ENCODE data around the gene SRSF9. TPM values are rescaled to one million over a fixed set of nuclear protein-coding genes. Genes with fewer than 3 reads are reported as not detected.
A peak's percentile ranks its signal among the peaks of the same experiment; 100 is the strongest.

Gene SRSF9
- polyA plus RNA-seq, 1 donor from 2014 or later: 289 TPM

DNA sequence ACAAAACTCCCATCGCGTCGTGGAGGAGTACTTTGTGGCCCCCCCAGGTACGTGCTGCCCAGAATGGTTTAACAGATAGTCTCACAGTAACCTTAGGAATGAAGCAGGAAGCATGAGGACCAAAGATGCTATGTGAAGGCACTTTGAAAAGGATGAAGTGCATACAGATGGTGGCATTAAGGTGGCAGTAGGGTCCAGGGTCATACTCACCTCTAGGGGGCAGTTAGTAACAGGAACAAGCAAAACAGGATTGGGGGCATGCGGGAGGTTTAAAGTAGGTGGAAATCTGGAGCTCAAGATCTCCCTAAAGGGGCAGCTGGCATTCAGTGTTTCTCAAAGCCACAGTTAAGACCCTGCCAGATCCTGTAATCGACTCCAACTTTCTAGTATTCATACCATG, 12.4 kb downstream of the SRSF9 start:
- Histone ChIP-seq H3K4me3 (ENCODE audit: low read length) (no peak overlapping the region), H4K20me1 (ENCODE audit: insufficient read depth) (no peaks in the 10 kb centered on the region), H3K36me3 (ENCODE audit: insufficient read depth, low read length) (no peaks in the 10 kb centered on the region), H2AFZ (ENCODE audit: low read depth, low read length) (no peak overlapping the region), H3K4me2 (ENCODE audit: low read length) (no peak overlapping the region), H3K79me2 (replicated peaks; ENCODE audit: insufficient read depth, low read length) (no peaks in the 10 kb centered on the region), H3K9me3 (ENCODE audit: low read length) (no peaks in the 10 kb centered on the region), H3K27ac (ENCODE audit: low read length) (no peak overlapping the region), H3K27me3 (ENCODE audit: insufficient read depth, low read depth, low read length) (no peaks in the 10 kb centered on the region), H3K9ac (ENCODE audit: low read length) (no peak overlapping the region), H3K9me2 (ENCODE audit: insufficient read depth, low read length) (no peaks in the 10 kb centered on the region), H3F3A (ENCODE audit: insufficient read depth, low read length, poor library complexity, severe bottlenecking) (no peaks in the 10 kb centered on the region)
- TF ChIP-seq, protein P1, sequence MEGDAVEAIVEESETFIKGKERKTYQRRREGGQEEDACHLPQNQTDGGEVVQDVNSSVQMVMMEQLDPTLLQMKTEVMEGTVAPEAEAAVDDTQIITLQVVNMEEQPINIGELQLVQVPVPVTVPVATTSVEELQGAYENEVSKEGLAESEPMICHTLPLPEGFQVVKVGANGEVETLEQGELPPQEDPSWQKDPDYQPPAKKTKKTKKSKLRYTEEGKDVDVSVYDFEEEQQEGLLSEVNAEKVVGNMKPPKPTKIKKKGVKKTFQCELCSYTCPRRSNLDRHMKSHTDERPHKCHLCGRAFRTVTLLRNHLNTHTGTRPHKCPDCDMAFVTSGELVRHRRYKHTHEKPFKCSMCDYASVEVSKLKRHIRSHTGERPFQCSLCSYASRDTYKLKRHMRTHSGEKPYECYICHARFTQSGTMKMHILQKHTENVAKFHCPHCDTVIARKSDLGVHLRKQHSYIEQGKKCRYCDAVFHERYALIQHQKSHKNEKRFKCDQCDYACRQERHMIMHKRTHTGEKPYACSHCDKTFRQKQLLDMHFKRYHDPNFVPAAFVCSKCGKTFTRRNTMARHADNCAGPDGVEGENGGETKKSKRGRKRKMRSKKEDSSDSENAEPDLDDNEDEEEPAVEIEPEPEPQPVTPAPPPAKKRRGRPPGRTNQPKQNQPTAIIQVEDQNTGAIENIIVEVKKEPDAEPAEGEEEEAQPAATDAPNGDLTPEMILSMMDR (IDR thresholded peaks at IDR 0.05; ENCODE audit: poor library complexity, severe bottlenecking): peak; percentile 32
- TF ChIP-seq EZH2 (IDR thresholded peaks at IDR 0.05; ENCODE audit: borderline replicate concordance, insufficient read depth, low read length, poor library complexity, severe bottlenecking): no peak
- TF ChIP-seq TAF1 (IDR thresholded peaks at IDR 0.05; ENCODE audit: low read depth): no peak

GRCh38 chr12:120455302-120455701, 14.2 kb downstream of the SRSF9 start:
- H3F3A ChIP-seq (ENCODE audit: insufficient read depth, low read length, poor library complexity, severe bottlenecking): no peaks in the 10 kb centered on the region
- H3K27ac ChIP-seq (ENCODE audit: low read length): no peak overlapping the region
- no peaks in the 10 kb centered on the region for H3K9me2 ChIP-seq (ENCODE audit: insufficient read depth, low read length)
- H2AFZ ChIP-seq (ENCODE audit: low read depth, low read length): no peak overlapping the region
- H3K4me2 ChIP-seq (ENCODE audit: low read length): no peak overlapping the region
- no peaks in the 10 kb centered on the region for H3K36me3 ChIP-seq (ENCODE audit: insufficient read depth, low read length)
- H3K9ac ChIP-seq (ENCODE audit: low read length): no peak overlapping the region
- H3K4me3 ChIP-seq (ENCODE audit: low read length): no peak overlapping the region
- H4K20me1 ChIP-seq (ENCODE audit: insufficient read depth): no peaks in the 10 kb centered on the region
- TF ChIP-seq, protein P1 (IDR thresholded peaks at IDR 0.05; ENCODE audit: poor library complexity, severe bottlenecking): no peak
- TF ChIP-seq POLR2AphosphoS5 (IDR thresholded peaks at IDR 0.05): no peak
- TF ChIP-seq EP300 (conservative IDR thresholded peaks at IDR 0.05; ENCODE audit: poor library complexity, severe bottlenecking): no peak
- no peak for TF ChIP-seq SMC3 (conservative IDR thresholded peaks at IDR 0.05; ENCODE audit: poor library complexity)
- TF ChIP-seq EZH2 (IDR thresholded peaks at IDR 0.05; ENCODE audit: borderline replicate concordance, insufficient read depth, low read length, poor library complexity, severe bottlenecking): no peak
- TF ChIP-seq TAF1 (IDR thresholded peaks at IDR 0.05; ENCODE audit: low read depth): no peak
- no peak for TF ChIP-seq MXI1 (conservative IDR thresholded peaks at IDR 0.05; ENCODE audit: poor library complexity, severe bottlenecking)
- TF ChIP-seq RAD21 (conservative IDR thresholded peaks at IDR 0.05): no peak
- TF ChIP-seq REST (IDR thresholded peaks at IDR 0.05; ENCODE audit: borderline replicate concordance): no peak
- no peaks in the 10 kb centered on the region for H3K9me3 ChIP-seq (ENCODE audit: low read length)
- H3K27me3 ChIP-seq (ENCODE audit: insufficient read depth, low read depth, low read length): no peaks in the 10 kb centered on the region
- H3K79me2 ChIP-seq (replicated peaks; ENCODE audit: insufficient read depth, low read length): peaks cover 4% of the 10 kb centered on the region
